Measurements from ENCODE around the gene SRMS. TPM values are rescaled to one million over a fixed set of nuclear protein-coding genes. Genes with fewer than 3 reads are reported as not detected.

Gene SRMS
- total RNA-seq, 1 donor, result not detected

DNA sequence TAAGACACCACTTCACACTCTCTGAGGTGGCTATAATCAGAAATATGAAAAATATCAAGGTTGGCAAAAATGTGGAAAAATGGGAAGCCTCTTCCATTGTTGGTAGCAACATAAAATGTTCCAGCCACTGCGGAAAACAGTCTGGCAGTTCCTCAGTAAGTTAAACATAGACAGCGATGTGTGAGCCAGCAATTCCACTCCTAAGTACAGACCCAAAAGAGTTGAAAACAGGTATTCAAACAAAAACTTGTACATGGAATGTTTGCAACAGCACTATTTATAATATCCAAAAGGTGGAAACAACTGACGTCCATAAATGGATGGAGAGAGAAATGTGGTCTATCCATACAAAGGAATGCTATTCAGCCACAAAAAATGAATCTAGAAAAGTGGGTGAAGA is 34.3 kb downstream of the SRMS start:
- Histone ChIP-seq H3K4me3 (ENCODE audit: insufficient read depth, low read length) (no peak overlapping the region), H3K36me3 (ENCODE audit: insufficient read depth, low read length) (no peaks in the 10 kb centered on the region), H3K27ac (ENCODE audit: low read depth, low read length) (no peak overlapping the region), H2AFZ (ENCODE audit: low read length) (no peak overlapping the region), H3K4me1 (ENCODE audit: insufficient read depth, low read length) (no peaks in the 10 kb centered on the region), H3K4me2 (ENCODE audit: insufficient read depth, low read length) (no peak overlapping the region), H3K79me2 (ENCODE audit: insufficient read depth, low read length) (no peaks in the 10 kb centered on the region), H3K27me3 (ENCODE audit: insufficient read depth, low read length) (peaks cover 13% of the 10 kb centered on the region), H4K20me1 (ENCODE audit: insufficient read depth, low read length) (no peaks in the 10 kb centered on the region), H3K9me3 (ENCODE audit: low read depth, low read length) (no peaks in the 10 kb centered on the region)
- TF ChIP-seq, protein P1, sequence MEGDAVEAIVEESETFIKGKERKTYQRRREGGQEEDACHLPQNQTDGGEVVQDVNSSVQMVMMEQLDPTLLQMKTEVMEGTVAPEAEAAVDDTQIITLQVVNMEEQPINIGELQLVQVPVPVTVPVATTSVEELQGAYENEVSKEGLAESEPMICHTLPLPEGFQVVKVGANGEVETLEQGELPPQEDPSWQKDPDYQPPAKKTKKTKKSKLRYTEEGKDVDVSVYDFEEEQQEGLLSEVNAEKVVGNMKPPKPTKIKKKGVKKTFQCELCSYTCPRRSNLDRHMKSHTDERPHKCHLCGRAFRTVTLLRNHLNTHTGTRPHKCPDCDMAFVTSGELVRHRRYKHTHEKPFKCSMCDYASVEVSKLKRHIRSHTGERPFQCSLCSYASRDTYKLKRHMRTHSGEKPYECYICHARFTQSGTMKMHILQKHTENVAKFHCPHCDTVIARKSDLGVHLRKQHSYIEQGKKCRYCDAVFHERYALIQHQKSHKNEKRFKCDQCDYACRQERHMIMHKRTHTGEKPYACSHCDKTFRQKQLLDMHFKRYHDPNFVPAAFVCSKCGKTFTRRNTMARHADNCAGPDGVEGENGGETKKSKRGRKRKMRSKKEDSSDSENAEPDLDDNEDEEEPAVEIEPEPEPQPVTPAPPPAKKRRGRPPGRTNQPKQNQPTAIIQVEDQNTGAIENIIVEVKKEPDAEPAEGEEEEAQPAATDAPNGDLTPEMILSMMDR (IDR thresholded peaks at IDR 0.05; ENCODE audit: extremely low read depth, low read depth, low read length), result no peak
- no peak for DNase-seq (ENCODE audit: insufficient read length, low spot score, missing footprints)

DNA sequence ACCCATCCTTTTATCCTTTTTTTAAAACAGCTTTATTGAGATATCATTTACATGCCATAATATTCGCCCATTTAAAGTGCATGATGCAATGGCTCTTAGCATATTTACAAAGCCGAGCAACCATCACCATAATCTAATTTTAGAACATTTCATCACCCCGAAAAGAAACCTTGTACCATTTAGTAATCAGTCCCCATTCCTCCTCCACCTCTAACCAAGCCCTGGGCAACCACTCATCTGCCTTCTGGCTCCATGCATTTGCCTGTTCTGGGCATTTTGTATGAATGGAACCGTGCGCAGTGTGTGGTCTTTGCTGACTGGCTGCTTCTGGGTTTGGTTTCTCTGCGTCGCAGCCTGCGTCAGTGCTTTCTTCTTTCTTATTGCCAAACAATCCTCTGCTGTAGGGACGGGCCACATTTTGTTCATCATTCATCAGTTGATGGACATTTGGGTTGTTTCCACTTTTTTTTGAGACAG is 38.4 kb downstream of the SRMS start:
- H2AFZ ChIP-seq (ENCODE audit: low read length), result no peak overlapping the region
- H3K4me2 ChIP-seq (ENCODE audit: insufficient read depth, low read length), result no peak overlapping the region
- H3K79me2 ChIP-seq (ENCODE audit: insufficient read depth, low read length), result no peaks in the 10 kb centered on the region
- H3K27me3 ChIP-seq (ENCODE audit: insufficient read depth, low read length), result peaks cover 17% of the 10 kb centered on the region
- TF ChIP-seq, protein P1 (IDR thresholded peaks at IDR 0.05; ENCODE audit: extremely low read depth, low read depth, low read length), result no peak
- no peaks in the 10 kb centered on the region for H3K36me3 ChIP-seq (ENCODE audit: insufficient read depth, low read length)
- no peak overlapping the region for H3K4me3 ChIP-seq (ENCODE audit: insufficient read depth, low read length)
- no peaks in the 10 kb centered on the region for H3K4me1 ChIP-seq (ENCODE audit: insufficient read depth, low read length)
- no peak for DNase-seq (ENCODE audit: insufficient read length, low spot score, missing footprints)
- no peaks in the 10 kb centered on the region for H3K9me3 ChIP-seq (ENCODE audit: low read depth, low read length)
- no peaks in the 10 kb centered on the region for H4K20me1 ChIP-seq (ENCODE audit: insufficient read depth, low read length)
- no peak overlapping the region for H3K27ac ChIP-seq (ENCODE audit: low read depth, low read length)

DNA sequence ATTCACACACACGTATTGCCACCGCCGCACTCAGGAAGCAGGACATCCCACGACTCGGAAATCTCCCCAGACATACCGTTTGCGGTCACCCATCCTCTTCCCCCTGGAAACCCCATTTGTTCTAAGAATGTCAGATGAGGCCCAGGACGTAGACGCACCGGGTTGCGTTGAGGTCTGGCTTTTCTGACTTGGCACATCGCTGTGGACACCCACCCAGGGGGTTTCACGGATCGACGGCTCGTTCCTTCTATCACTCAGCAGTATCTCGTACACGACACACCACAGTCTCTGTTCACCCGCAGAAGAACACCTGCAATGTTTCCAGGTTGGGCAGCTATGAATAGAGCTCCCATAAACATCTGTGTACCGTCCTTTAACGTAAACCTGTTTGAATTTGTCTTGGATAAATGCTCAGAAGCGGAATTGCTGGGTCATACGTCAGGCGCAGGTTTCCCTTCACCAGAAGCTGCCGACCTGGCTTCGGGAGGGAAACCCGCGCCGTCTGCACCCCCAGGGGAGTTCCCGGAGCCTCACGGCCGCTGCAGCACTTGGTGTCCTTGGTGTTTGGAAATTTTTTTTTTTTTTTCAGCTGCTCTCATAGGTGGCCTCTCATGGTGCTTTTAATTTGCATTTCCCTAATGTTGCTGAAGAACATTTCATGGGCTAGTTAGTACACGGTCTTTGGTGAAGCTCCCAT is 39.3 kb downstream of the SRMS start:
- H3K4me1 ChIP-seq (ENCODE audit: insufficient read depth, low read length), result no peaks in the 10 kb centered on the region
- no peak for DNase-seq (ENCODE audit: insufficient read length, low spot score, missing footprints)
- H4K20me1 ChIP-seq (ENCODE audit: insufficient read depth, low read length), result no peaks in the 10 kb centered on the region
- H3K36me3 ChIP-seq (ENCODE audit: insufficient read depth, low read length), result no peaks in the 10 kb centered on the region
- TF ChIP-seq, protein P1 (IDR thresholded peaks at IDR 0.05; ENCODE audit: extremely low read depth, low read depth, low read length), result no peak
- no peaks in the 10 kb centered on the region for H3K9me3 ChIP-seq (ENCODE audit: low read depth, low read length)
- no peak overlapping the region for H3K4me2 ChIP-seq (ENCODE audit: insufficient read depth, low read length)
- H2AFZ ChIP-seq (ENCODE audit: low read length), result no peak overlapping the region
- no peak overlapping the region for H3K27ac ChIP-seq (ENCODE audit: low read depth, low read length)
- no peak overlapping the region for H3K4me3 ChIP-seq (ENCODE audit: insufficient read depth, low read length)
- no peaks in the 10 kb centered on the region for H3K79me2 ChIP-seq (ENCODE audit: insufficient read depth, low read length)
- H3K27me3 ChIP-seq (ENCODE audit: insufficient read depth, low read length), result peaks cover 13% of the 10 kb centered on the region

GRCh38 chr20:63507083-63507743 is 40.3 kb downstream of the SRMS start:
- no peak overlapping the region for H3K4me3 ChIP-seq (ENCODE audit: insufficient read depth, low read length)
- no peaks in the 10 kb centered on the region for H3K9me3 ChIP-seq (ENCODE audit: low read depth, low read length)
- peaks cover 18% of the 10 kb centered on the region for H3K27me3 ChIP-seq (ENCODE audit: insufficient read depth, low read length)
- no peaks in the 10 kb centered on the region for H3K79me2 ChIP-seq (ENCODE audit: insufficient read depth, low read length)
- no peaks in the 10 kb centered on the region for H4K20me1 ChIP-seq (ENCODE audit: insufficient read depth, low read length)
- DNase-seq (ENCODE audit: insufficient read length, low spot score, missing footprints), result no peak
- no peak overlapping the region for H3K27ac ChIP-seq (ENCODE audit: low read depth, low read length)
- H3K4me2 ChIP-seq (ENCODE audit: insufficient read depth, low read length), result no peak overlapping the region
- no peaks in the 10 kb centered on the region for H3K4me1 ChIP-seq (ENCODE audit: insufficient read depth, low read length)
- H2AFZ ChIP-seq (ENCODE audit: low read length), result no peak overlapping the region
- TF ChIP-seq, protein P1 (IDR thresholded peaks at IDR 0.05; ENCODE audit: extremely low read depth, low read depth, low read length), result no peak
- no peaks in the 10 kb centered on the region for H3K36me3 ChIP-seq (ENCODE audit: insufficient read depth, low read length)

All from osteoblast (primary cell).